Liver (tissue), 9 donors: Measurements from ENCODE around the gene SEC14L5. TPM values are rescaled to one million over a fixed set of nuclear protein-coding genes. Genes with fewer than 3 reads are reported as not detected.

ENCODE experiments used
- DNase-seq: peaks from one replicate; pipeline ENCODE4 v3.0.0-alpha.2; 2017; ENCODE audit warnings: low spot score
- H3K27ac ChIP-seq, 2 donors: one replicate each; pipeline ENCODE4 v1.7.0; 2013; ENCODE audit warnings: inconsistent platforms in 2 of 2, low read length in 2 of 2, control low read depth in 1 of 2, low read depth in 1 of 2, mild to moderate bottlenecking in 1 of 2
- H3K27me3 ChIP-seq, 4 donors: one replicate each; pipeline versions ENCODE4 v1.6.1 to v1.7.0; 2013; ENCODE audit warnings: low read length in 3 of 4, inconsistent platforms in 1 of 4, mild to moderate bottlenecking in 1 of 4, moderate library complexity in 1 of 4; ENCODE audit not compliant: control insufficient read depth in 4 of 4, insufficient read depth in 4 of 4
- H3K36me3 ChIP-seq, 4 donors: one replicate each; pipeline versions ENCODE4 v1.6.1 to v1.7.0; 2013; ENCODE audit warnings: low read length in 3 of 4, mild to moderate bottlenecking in 3 of 4, low read depth in 1 of 4, moderate library complexity in 1 of 4; ENCODE audit not compliant: control insufficient read depth in 4 of 4, insufficient read depth in 3 of 4
- H3K4me1 ChIP-seq, 4 donors: one replicate each; pipeline versions ENCODE4 v1.6.1 to v1.7.0; 2013; ENCODE audit warnings: low read length in 3 of 4, mild to moderate bottlenecking in 3 of 4, moderate library complexity in 1 of 4; ENCODE audit not compliant: control insufficient read depth in 4 of 4, insufficient read depth in 4 of 4
- H3K4me3 ChIP-seq, 3 donors: one replicate each; pipeline versions ENCODE4 v1.6.1 to v1.7.0; 2013; ENCODE audit warnings: low read length in 3 of 3, control low read depth in 1 of 3, low read depth in 1 of 3, mild to moderate bottlenecking in 1 of 3
- H3K9ac ChIP-seq, 2 donors: one replicate each; pipeline ENCODE4 v1.7.0; 2013; ENCODE audit warnings: low read length in 2 of 2, mild to moderate bottlenecking in 2 of 2, moderate library complexity in 2 of 2, control low read depth in 1 of 2, low read depth in 1 of 2
- H3K9me3 ChIP-seq, 4 donors: one replicate each; pipeline versions ENCODE4 v1.6.1 to v1.7.0; 2013; ENCODE audit warnings: low read length in 3 of 4; ENCODE audit not compliant: control insufficient read depth in 4 of 4
- ATF3 ChIP-seq: IDR thresholded peaks from 2 replicates; pipeline ENCODE4 v1.6.1; 2016; ENCODE audit warnings: antibody characterized with exemption
- EGR1 ChIP-seq, 2 donors: IDR thresholded peaks; 2 replicates each; pipeline ENCODE4 v1.6.1; 2016 to 2018; ENCODE audit warnings: antibody characterized with exemption in 2 of 2, low read depth in 2 of 2
- FOXA1 ChIP-seq: IDR thresholded peaks from 2 replicates; pipeline ENCODE4 v1.6.1; 2016; ENCODE audit warnings: antibody characterized with exemption
- GABPA ChIP-seq, 2 donors: IDR thresholded peaks in 1 of 2; conservative IDR thresholded peaks in 1 of 2; 2 replicates each; pipeline ENCODE4 v1.6.1; 2016; ENCODE audit warnings: antibody characterized with exemption in 2 of 2, mild to moderate bottlenecking in 1 of 2, moderate library complexity in 1 of 2
- HNF4A ChIP-seq, 2 donors: conservative IDR thresholded peaks; 2 replicates each; pipeline ENCODE4 v1.6.1; 2016; ENCODE audit warnings: antibody characterized with exemption in 2 of 2, mild to moderate bottlenecking in 2 of 2
- JUND ChIP-seq, 2 donors: IDR thresholded peaks; 2 replicates each; pipeline ENCODE4 v1.6.1; 2016; ENCODE audit warnings: antibody characterized with exemption in 2 of 2
- NR2F2 ChIP-seq: IDR thresholded peaks from 2 replicates; pipeline ENCODE4 v1.6.1; 2016; ENCODE audit warnings: antibody characterized with exemption
- REST ChIP-seq: IDR thresholded peaks from 2 replicates; pipeline ENCODE4 v1.6.1; 2016; ENCODE audit warnings: antibody characterized with exemption, mild to moderate bottlenecking
- RXRA ChIP-seq, 2 donors: IDR thresholded peaks; 2 replicates each; pipeline ENCODE4 v1.6.1; 2017 to 2018; ENCODE audit warnings: antibody characterized with exemption in 2 of 2, mild to moderate bottlenecking in 1 of 2
- SP1 ChIP-seq: IDR thresholded peaks from 2 replicates; pipeline ENCODE4 v1.6.1; 2018; ENCODE audit warnings: antibody characterized with exemption, mild to moderate bottlenecking
- TAF1 ChIP-seq: conservative IDR thresholded peaks from 2 replicates; pipeline ENCODE4 v1.6.1; 2016; ENCODE audit warnings: antibody characterized with exemption, mild to moderate bottlenecking
- YY1 ChIP-seq: IDR thresholded peaks from 2 replicates; pipeline ENCODE4 v1.6.1; 2016; ENCODE audit warnings: antibody characterized with exemption, mild to moderate bottlenecking
- WGBS: extraction: QIAGEN DNeasy Blood & Tissue Kit; methylation state at CpG from one replicate; pipeline ENCODE4 v1.1.7; 2013; 5-methylcytosine and 5-hydroxymethylcytosine counted together
- polyA plus RNA-seq, 2 donors: library from polyadenylated mRNA; stranded (reverse) in 1 of 2; unstranded in 1 of 2; fragments of 200-250 nt in 1 of 2; fragments of >200 nt in 1 of 2; fragmentation: Nextera tagmentation in 1 of 2; extraction: Ambion mirVana in 1 of 2; gene quantifications; one replicate each; pipeline versions ENCODE4 v1.2.1 to v1.2.3, GENCODE V29; 2013 to 2015
- total RNA-seq, 2 donors: library from RNA; depleted of rRNA; stranded (reverse); fragments of >200 nt; gene quantifications; one replicate each; pipeline ENCODE4 v1.2.3, GENCODE V29; 2014
- TF ChIP-seq, protein P1 (sequence below): IDR thresholded peaks from 2 replicates; pipeline ENCODE4 v1.6.1; 2016; ENCODE audit warnings: antibody characterized with exemption
- TF ChIP-seq, protein P2 (sequence below): IDR thresholded peaks from 2 replicates; pipeline ENCODE4 v1.6.1; 2016; ENCODE audit warnings: antibody characterized with exemption
- TF ChIP-seq, protein P3 (sequence below): fragments of 150-350 bp; IDR thresholded peaks from 2 replicates; pipeline ENCODE4 v1.5.1; 2017; ENCODE audit warnings: improper control_type of control experiment, low read depth, low read length; ENCODE audit not compliant: missing input control
- donor health status: healthy.
- donor health status: healthy.
- donor health status: healthy.
- donor health status: healthy.
- donor health status: healthy.

The SEC14L5 gene
- total and polyA plus RNA-seq, 4 donors, result 0.03 to 0.65 (median 0.12) TPM

GRCh38 chr16:5033256-5034166 is 75.4 kb downstream of the SEC14L5 start, which contains the start of gene NAGPA (continued):
- TF ChIP-seq, protein P1, sequence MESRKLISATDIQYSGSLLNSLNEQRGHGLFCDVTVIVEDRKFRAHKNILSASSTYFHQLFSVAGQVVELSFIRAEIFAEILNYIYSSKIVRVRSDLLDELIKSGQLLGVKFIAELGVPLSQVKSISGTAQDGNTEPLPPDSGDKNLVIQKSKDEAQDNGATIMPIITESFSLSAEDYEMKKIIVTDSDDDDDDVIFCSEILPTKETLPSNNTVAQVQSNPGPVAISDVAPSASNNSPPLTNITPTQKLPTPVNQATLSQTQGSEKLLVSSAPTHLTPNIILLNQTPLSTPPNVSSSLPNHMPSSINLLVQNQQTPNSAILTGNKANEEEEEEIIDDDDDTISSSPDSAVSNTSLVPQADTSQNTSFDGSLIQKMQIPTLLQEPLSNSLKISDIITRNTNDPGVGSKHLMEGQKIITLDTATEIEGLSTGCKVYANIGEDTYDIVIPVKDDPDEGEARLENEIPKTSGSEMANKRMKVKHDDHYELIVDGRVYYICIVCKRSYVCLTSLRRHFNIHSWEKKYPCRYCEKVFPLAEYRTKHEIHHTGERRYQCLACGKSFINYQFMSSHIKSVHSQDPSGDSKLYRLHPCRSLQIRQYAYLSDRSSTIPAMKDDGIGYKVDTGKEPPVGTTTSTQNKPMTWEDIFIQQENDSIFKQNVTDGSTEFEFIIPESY, result peak; percentile 79
- no peak for TF ChIP-seq SP1
- TF ChIP-seq YY1, result peak; percentile 100
- peak; percentile 8 to 13 for TF ChIP-seq RXRA (IDR thresholded peaks at IDR 0.05)
- no peak for TF ChIP-seq JUND (IDR thresholded peaks at IDR 0.05)
- TF ChIP-seq, protein P2, sequence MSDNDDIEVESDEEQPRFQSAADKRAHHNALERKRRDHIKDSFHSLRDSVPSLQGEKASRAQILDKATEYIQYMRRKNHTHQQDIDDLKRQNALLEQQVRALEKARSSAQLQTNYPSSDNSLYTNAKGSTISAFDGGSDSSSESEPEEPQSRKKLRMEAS, result no peak

- Histone ChIP-seq H3K36me3 (peaks cover 0 to 3% (median under 1%) of the 10 kb centered on the region in 4 donors), H3K9me3 (no peaks in the 10 kb centered on the region), H3K4me3 (peak overlapping the region; percentile 68 to 87 (median 73)), H3K27ac (peak overlapping the region in 1 of 2 donors; percentile 48), H3K27me3 (no peaks in the 10 kb centered on the region), H3K9ac (peak overlapping the region; percentile 58 to 69), H3K4me1 (peaks cover 3 to 18% (median 16%) of the 10 kb centered on the region in 4 donors)
- DNase-seq, result no peak
- 7% methylated on average over 2 of the region's 2 CpGs for WGBS
- no peak for TF ChIP-seq RXRA (IDR thresholded peaks at IDR 0.05)
- no peak for TF ChIP-seq ATF3
- TF ChIP-seq HNF4A (conservative IDR thresholded peaks at IDR 0.05), result no peak
- TF ChIP-seq TAF1, result no peak
- TF ChIP-seq SP1, result no peak
- no peak for TF ChIP-seq NR2F2
- no peak for TF ChIP-seq YY1
- TF ChIP-seq GABPA (IDR thresholded peaks at IDR 0.05 in 1 of 2, conservative IDR thresholded peaks at IDR 0.05 in 1 of 2), result no peak
- TF ChIP-seq, protein P2, result no peak
- TF ChIP-seq FOXA1, result no peak
- TF ChIP-seq, protein P1, result no peak
- TF ChIP-seq REST, result no peak
- no peak for TF ChIP-seq EGR1 (IDR thresholded peaks at IDR 0.05; ENCODE audit: low read depth in 2 of 2)
- TF ChIP-seq, protein P3, sequence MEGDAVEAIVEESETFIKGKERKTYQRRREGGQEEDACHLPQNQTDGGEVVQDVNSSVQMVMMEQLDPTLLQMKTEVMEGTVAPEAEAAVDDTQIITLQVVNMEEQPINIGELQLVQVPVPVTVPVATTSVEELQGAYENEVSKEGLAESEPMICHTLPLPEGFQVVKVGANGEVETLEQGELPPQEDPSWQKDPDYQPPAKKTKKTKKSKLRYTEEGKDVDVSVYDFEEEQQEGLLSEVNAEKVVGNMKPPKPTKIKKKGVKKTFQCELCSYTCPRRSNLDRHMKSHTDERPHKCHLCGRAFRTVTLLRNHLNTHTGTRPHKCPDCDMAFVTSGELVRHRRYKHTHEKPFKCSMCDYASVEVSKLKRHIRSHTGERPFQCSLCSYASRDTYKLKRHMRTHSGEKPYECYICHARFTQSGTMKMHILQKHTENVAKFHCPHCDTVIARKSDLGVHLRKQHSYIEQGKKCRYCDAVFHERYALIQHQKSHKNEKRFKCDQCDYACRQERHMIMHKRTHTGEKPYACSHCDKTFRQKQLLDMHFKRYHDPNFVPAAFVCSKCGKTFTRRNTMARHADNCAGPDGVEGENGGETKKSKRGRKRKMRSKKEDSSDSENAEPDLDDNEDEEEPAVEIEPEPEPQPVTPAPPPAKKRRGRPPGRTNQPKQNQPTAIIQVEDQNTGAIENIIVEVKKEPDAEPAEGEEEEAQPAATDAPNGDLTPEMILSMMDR, result no peak
- TF ChIP-seq JUND (IDR thresholded peaks at IDR 0.05), result no peak
These were observed 76.0 kb downstream of the SEC14L5 start for GRCh38 chr16:5034167-5034523.
